ENCODE results near the gene DUOX1.
"Not testable (repeated sequence)": the region's sequence is repeated elsewhere in the genome, so short reads cannot be mapped to it uniquely, and the experiment has no call there.

DNA sequence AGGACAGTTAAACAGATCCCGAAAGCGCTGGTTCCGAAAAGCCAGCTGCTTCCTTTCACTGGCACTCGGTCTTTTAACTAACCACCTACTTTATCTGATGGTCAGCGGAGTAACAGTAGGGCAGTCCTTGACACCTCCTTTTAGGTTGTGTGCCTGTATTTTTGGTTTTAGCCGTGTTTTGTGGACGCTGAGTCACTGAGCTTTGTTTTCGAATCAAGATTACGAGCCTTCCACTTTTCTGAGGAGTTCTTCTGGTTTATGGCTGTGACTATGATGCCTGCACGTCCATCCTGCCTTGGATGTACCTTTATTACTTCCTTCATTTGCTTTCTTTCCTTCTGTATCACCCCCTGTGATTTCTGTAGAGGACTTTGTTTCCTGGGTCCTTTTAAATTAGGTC, 47.4 kb upstream of the DUOX1 start:
- TF ChIP-seq, protein P1, sequence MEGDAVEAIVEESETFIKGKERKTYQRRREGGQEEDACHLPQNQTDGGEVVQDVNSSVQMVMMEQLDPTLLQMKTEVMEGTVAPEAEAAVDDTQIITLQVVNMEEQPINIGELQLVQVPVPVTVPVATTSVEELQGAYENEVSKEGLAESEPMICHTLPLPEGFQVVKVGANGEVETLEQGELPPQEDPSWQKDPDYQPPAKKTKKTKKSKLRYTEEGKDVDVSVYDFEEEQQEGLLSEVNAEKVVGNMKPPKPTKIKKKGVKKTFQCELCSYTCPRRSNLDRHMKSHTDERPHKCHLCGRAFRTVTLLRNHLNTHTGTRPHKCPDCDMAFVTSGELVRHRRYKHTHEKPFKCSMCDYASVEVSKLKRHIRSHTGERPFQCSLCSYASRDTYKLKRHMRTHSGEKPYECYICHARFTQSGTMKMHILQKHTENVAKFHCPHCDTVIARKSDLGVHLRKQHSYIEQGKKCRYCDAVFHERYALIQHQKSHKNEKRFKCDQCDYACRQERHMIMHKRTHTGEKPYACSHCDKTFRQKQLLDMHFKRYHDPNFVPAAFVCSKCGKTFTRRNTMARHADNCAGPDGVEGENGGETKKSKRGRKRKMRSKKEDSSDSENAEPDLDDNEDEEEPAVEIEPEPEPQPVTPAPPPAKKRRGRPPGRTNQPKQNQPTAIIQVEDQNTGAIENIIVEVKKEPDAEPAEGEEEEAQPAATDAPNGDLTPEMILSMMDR (IDR thresholded peaks at IDR 0.05) = not testable (repeated sequence)
- TF ChIP-seq POLR2A (IDR thresholded peaks at IDR 0.05) = not testable (repeated sequence)
